IPS DF 4.7 (cell line): ENCODE results near the gene TMEM209.
"Not testable (repeated sequence)": the region's sequence is repeated elsewhere in the genome, so short reads cannot be mapped to it uniquely, and the experiment has no call there.

Source experiments
- DNase-seq: peaks from one replicate; pipeline ENCODE4 v3.0.0-alpha.2; 2013; ENCODE audit warnings: low spot score; ENCODE audit errors: extremely low read depth

TMEM209 gene

GRCh38 chr7:130205084-130205947 is at the start of gene TMEM209:
TMEM209 (minus strand) TSS chr7:130205406; CDS start chr7:130205375, 31 bp downstream.
- DNase-seq: peak; percentile 95

GRCh38 chr7:130254555-130254954 is 49.3 kb upstream of the TMEM209 start:
- DNase-seq: no peak

GRCh38 chr7:130249626-130250025 is 44.4 kb upstream of the TMEM209 start:
- not testable (repeated sequence) for DNase-seq

GRCh38 chr7:130248842-130249241 is 43.6 kb upstream of the TMEM209 start:
- not testable (repeated sequence) for DNase-seq

GRCh38 chr7:130246491-130246890 is 41.3 kb upstream of the TMEM209 start:
- DNase-seq: not testable (repeated sequence)

- DNase-seq: not testable (repeated sequence)
Observed at GRCh38 chr7:130243486-130243885, 38.3 kb upstream of the TMEM209 start.

GRCh38 chr7:130242198-130243014 is 37.2 kb upstream of the TMEM209 start:
- peak; percentile 30 for DNase-seq

- DNase-seq: no peak
Observed at GRCh38 chr7:130240240-130240639, 35.0 kb upstream of the TMEM209 start.

- DNase-seq: not testable (repeated sequence)
Observed at GRCh38 chr7:130236361-130236760, 31.2 kb upstream of the TMEM209 start.

GRCh38 chr7:130234078-130234477 is 28.9 kb upstream of the TMEM209 start:
- no peak for DNase-seq

GRCh38 chr7:130232209-130232608 is 27.0 kb upstream of the TMEM209 start:
- DNase-seq: no peak

- DNase-seq: no peak
Observed at GRCh38 chr7:130231792-130232191, 26.6 kb upstream of the TMEM209 start.

GRCh38 chr7:130229981-130230380 is 24.8 kb upstream of the TMEM209 start:
- not testable (repeated sequence) for DNase-seq

GRCh38 chr7:130228840-130229502 is 23.8 kb upstream of the TMEM209 start:
- no peak for DNase-seq

GRCh38 chr7:130227883-130228575 is 22.8 kb upstream of the TMEM209 start:
- DNase-seq: no peak

- no peak for DNase-seq
Observed at GRCh38 chr7:130226333-130226732, 21.1 kb upstream of the TMEM209 start.

- not testable (repeated sequence) for DNase-seq
Observed at GRCh38 chr7:130224923-130225322, 19.7 kb upstream of the TMEM209 start.

GRCh38 chr7:130224210-130224609 is 19.0 kb upstream of the TMEM209 start:
- DNase-seq: no peak

GRCh38 chr7:130223646-130224045 is 18.4 kb upstream of the TMEM209 start:
- no peak for DNase-seq

GRCh38 chr7:130221746-130222145 is 16.5 kb upstream of the TMEM209 start:
- DNase-seq: no peak

- no peak for DNase-seq
Observed at GRCh38 chr7:130219871-130220270, 14.7 kb upstream of the TMEM209 start.
